ENCODE measurements around the gene UBE2Q2. TPM values are rescaled to one million over a fixed set of nuclear protein-coding genes. Genes with fewer than 3 reads are reported as not detected.

UBE2Q2 gene
- polyA plus RNA-seq, 1 experiment: 56.8 TPM

- Histone ChIP-seq H3K27ac (ENCODE audit: low read depth, low read length) (no peak overlapping the region), H3K9me3 (ENCODE audit: control insufficient read depth, insufficient read depth, low read length) (no peaks in the 10 kb centered on the region), H3K4me3 (ENCODE audit: low read depth, low read length) (no peak overlapping the region), H3K27me3 (ENCODE audit: control insufficient read depth, insufficient read depth, low read length) (no peaks in the 10 kb centered on the region)
- no peak for TF ChIP-seq CTCF (IDR thresholded peaks at IDR 0.05; ENCODE audit: low read depth, low read length)
- ChIA-PET CTCF (interaction anchor here (0.6 to 3.2 kb wide), 3 partner anchors 114 to 209 kb away, joined by 3 to 24 read pairs (median 3); no protein-coding TSS in a partner anchor), POLR2A (no interaction called here)
- DNase-seq (ENCODE audit: low read depth, low spot score): no peak
Observed at GRCh38 chr15:75929799-75930565, 86.7 kb downstream of the UBE2Q2 start.

- DNase-seq (ENCODE audit: low read depth, low spot score): no peak
- H3K4me3 ChIP-seq (ENCODE audit: low read depth, low read length): no peak overlapping the region
- ChIA-PET POLR2A (no interaction called here), CTCF (interaction anchor here (1.0 to 3.2 kb wide), 2 partner anchors 9 to 209 kb away, joined by 4 to 24 read pairs; no protein-coding TSS in a partner anchor)
- no peaks in the 10 kb centered on the region for H3K9me3 ChIP-seq (ENCODE audit: control insufficient read depth, insufficient read depth, low read length)
- no peak overlapping the region for H3K27ac ChIP-seq (ENCODE audit: low read depth, low read length)
- TF ChIP-seq CTCF (IDR thresholded peaks at IDR 0.05; ENCODE audit: low read depth, low read length): no peak
- no peaks in the 10 kb centered on the region for H3K27me3 ChIP-seq (ENCODE audit: control insufficient read depth, insufficient read depth, low read length)
Observed at GRCh38 chr15:75930866-75931265, 87.6 kb downstream of the UBE2Q2 start.

GRCh38 chr15:75942464-75942863 lies 99.2 kb downstream of the UBE2Q2 start:
- Histone ChIP-seq H3K9me3 (ENCODE audit: control insufficient read depth, insufficient read depth, low read length) (no peaks in the 10 kb centered on the region; the same call in 1 of the 2 replicates), H3K27ac (ENCODE audit: low read depth, low read length) (no peak overlapping the region), H3K27me3 (ENCODE audit: control insufficient read depth, insufficient read depth, low read length) (no peaks in the 10 kb centered on the region), H3K4me3 (ENCODE audit: low read depth, low read length) (no peak overlapping the region)
- DNase-seq (ENCODE audit: low read depth, low spot score): no peak
- CTCF ChIA-PET: no interaction called here
- POLR2A ChIA-PET: no interaction called here
- TF ChIP-seq CTCF (IDR thresholded peaks at IDR 0.05; ENCODE audit: low read depth, low read length): no peak

GRCh38 chr15:75943246-75943645 lies 100.0 kb downstream of the UBE2Q2 start:
- H3K4me3 ChIP-seq (ENCODE audit: low read depth, low read length): no peak overlapping the region
- H3K27me3 ChIP-seq (ENCODE audit: control insufficient read depth, insufficient read depth, low read length): no peaks in the 10 kb centered on the region
- no peak for TF ChIP-seq CTCF (IDR thresholded peaks at IDR 0.05; ENCODE audit: low read depth, low read length)
- H3K9me3 ChIP-seq (ENCODE audit: control insufficient read depth, insufficient read depth, low read length): no peaks in the 10 kb centered on the region; the same call in 1 of the 2 replicates
- CTCF ChIA-PET: no interaction called here
- POLR2A ChIA-PET: no interaction called here
- H3K27ac ChIP-seq (ENCODE audit: low read depth, low read length): no peak overlapping the region
- DNase-seq (ENCODE audit: low read depth, low spot score): no peak

- ChIA-PET CTCF (interaction anchor here (0.5 kb wide), 1 partner anchor 141 kb away, joined by 4 read pairs; no protein-coding TSS in a partner anchor), POLR2A (no interaction called here)
- no peak for TF ChIP-seq CTCF (IDR thresholded peaks at IDR 0.05; ENCODE audit: low read depth, low read length)
- Histone ChIP-seq H3K4me3 (ENCODE audit: low read depth, low read length) (no peak overlapping the region), H3K9me3 (ENCODE audit: control insufficient read depth, insufficient read depth, low read length) (no peaks in the 10 kb centered on the region; the same call in 1 of the 2 replicates), H3K27ac (ENCODE audit: low read depth, low read length) (no peak overlapping the region), H3K27me3 (ENCODE audit: control insufficient read depth, insufficient read depth, low read length) (no peaks in the 10 kb centered on the region)
- DNase-seq (ENCODE audit: low read depth, low spot score): no peak
Observed at GRCh38 chr15:75943713-75944215, 100.5 kb downstream of the UBE2Q2 start.

Measured in AG04450 (cell line).